Dendritic cell treated with granulocyte-macrophage colony-stimulating factor and Interleukin-4, amounts not matched to agents 40 ng/mL and 50 ng/mL, for 4 days (primary cell): Measurements from ENCODE around the gene ARL6IP6.

Experiments
- H3K27ac Mint-ChIP-seq: one replicate; pipeline ENCODE4 v1.8.0; 2022; ENCODE audit warnings: mild to moderate bottlenecking, mixed read lengths
- H3K27me3 Mint-ChIP-seq: one replicate; pipeline ENCODE4 v1.8.0; 2022; ENCODE audit warnings: mild to moderate bottlenecking, mixed read lengths
- H3K36me3 Mint-ChIP-seq: one replicate; pipeline ENCODE4 v1.8.0; 2022; ENCODE audit warnings: low read depth, mixed read lengths
- H3K4me1 Mint-ChIP-seq: one replicate; pipeline ENCODE4 v1.8.0; 2022; ENCODE audit warnings: low read depth, mixed read lengths
- H3K4me3 Mint-ChIP-seq: one replicate; pipeline ENCODE4 v1.8.0; 2022; ENCODE audit warnings: mild to moderate bottlenecking, moderate library complexity, mixed read lengths
- H3K9me3 Mint-ChIP-seq: one replicate; pipeline ENCODE4 v1.8.0; 2022; ENCODE audit warnings: mixed read lengths
- intact Hi-C: fragments of 100-400 bp; cut with micrococcal nuclease; formaldehyde crosslinking; loops from one replicate; pipeline ENCODE4 v1.15.0; 2022

The ARL6IP6 gene

DNA sequence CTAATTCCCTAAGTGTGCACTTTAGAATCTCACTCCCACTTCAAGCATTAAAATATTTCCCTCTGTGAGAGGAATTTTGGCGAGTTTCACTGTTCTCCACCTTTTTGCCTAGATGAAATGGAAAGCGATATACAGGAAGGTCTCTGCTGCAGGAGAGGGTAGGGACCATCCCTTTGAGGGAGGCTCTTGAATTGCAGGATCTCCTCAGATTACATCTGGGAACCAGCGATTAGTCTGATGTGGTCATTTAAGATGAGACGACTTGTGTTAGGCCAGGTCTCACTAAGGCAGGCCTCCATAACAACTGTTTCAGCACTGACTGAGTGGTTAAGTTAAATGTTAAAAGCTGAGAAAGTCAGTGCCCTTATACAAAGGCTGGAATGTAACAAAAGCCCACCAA is 74.6 kb downstream of the ARL6IP6 start:
- Mint-ChIP-seq H3K27me3 (no peaks in the 10 kb centered on the region), H3K27ac (no peak overlapping the region)

DNA sequence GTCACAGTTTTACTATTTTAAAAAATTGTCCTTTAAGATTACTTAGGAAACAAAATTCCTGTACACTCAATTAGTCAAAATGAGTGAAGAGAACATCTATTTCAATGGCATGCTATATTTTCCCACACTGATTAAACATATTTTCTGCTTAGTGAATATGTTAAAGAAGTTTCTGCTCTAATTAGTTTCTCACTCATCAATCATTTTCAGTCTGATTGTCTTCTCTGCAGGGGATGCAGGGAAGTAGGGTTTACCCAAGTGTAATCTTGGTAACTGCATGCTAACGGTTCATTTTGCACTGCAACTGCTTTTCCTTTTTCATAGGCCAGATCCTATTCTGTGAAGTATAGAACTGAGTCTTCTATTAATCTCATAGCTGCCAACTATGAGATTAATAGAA is 78.5 kb downstream of the ARL6IP6 start:
- no peaks in the 10 kb centered on the region for H3K4me1 Mint-ChIP-seq
- H3K27me3 Mint-ChIP-seq = no peaks in the 10 kb centered on the region
- H3K27ac Mint-ChIP-seq = no peak overlapping the region
- H3K36me3 Mint-ChIP-seq = no peaks in the 10 kb centered on the region
- no peaks in the 10 kb centered on the region for H3K9me3 Mint-ChIP-seq
- intact Hi-C loops = no loop called here
- H3K4me3 Mint-ChIP-seq = no peak overlapping the region

More for the DNA sequence above, 74.6 kb downstream of the ARL6IP6 start:
- no peaks in the 10 kb centered on the region for H3K4me1 Mint-ChIP-seq
- H3K9me3 Mint-ChIP-seq = peaks cover 11% of the 10 kb centered on the region
- intact Hi-C loops = no loop called here
- no peaks in the 10 kb centered on the region for H3K36me3 Mint-ChIP-seq
- H3K4me3 Mint-ChIP-seq = no peak overlapping the region

DNA sequence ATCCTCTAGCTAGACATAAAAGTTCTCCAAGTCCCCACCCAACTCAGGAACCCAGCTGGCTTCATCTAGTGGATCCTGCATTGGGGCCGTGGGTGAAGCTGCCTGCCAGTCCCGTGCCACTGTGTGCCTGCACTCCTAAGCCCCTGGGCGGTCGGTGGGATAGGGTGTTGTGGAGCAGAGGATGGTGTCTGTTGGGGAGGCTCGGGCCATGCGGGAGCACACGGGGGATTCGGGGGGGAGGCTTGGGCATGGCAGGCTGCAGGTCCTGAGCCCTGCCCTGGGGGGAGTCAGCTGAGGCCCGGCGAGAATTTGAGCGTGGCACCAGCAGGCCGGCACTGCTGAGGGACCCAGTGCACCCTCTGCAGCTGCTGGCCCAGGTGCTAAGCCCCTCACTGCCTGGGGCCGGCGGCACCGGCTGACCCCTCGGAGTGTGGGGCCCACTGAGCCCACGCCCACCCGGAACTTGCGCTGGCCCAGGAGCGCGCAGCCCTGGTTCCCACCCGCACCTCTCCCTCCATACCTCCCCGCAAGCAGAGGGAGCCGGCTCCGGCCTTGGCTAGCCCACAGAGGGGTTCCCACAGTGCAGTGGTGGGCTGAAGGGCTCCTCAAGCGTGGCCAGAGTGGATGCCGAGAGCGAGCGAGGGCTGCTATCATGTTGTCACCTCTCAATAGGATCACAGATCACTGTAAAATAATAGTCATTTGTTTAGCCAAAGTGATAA is 86.4 kb downstream of the ARL6IP6 start:
- no peaks in the 10 kb centered on the region for H3K27me3 Mint-ChIP-seq
- H3K4me3 Mint-ChIP-seq = no peak overlapping the region
- no peaks in the 10 kb centered on the region for H3K36me3 Mint-ChIP-seq
- intact Hi-C loops = no loop called here
- no peaks in the 10 kb centered on the region for H3K9me3 Mint-ChIP-seq
- H3K4me1 Mint-ChIP-seq = no peaks in the 10 kb centered on the region
- no peak overlapping the region for H3K27ac Mint-ChIP-seq

DNA sequence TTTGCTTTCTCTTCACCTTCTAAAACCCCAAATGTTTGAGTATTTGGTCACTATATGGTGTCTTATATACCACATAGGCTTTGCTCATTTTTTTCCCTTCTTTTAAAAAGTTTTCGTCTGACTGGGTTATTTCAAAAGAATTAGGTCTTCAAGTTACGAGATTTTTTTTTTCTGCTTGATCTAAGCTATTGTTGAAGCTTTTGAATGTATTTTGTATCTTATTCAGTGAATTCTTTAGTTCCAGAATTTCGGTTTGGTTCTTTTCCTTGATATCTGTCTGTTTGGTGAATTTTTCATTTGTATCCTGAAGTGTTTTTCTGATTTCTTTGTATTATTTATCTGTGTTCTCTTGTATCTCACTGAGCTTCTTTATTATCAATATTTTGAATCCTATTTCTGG is 93.5 kb downstream of the ARL6IP6 start:
- no peaks in the 10 kb centered on the region for H3K4me1 Mint-ChIP-seq
- H3K27ac Mint-ChIP-seq = no peak overlapping the region
- no peaks in the 10 kb centered on the region for H3K36me3 Mint-ChIP-seq
- no peaks in the 10 kb centered on the region for H3K27me3 Mint-ChIP-seq
- peaks cover 20% of the 10 kb centered on the region for H3K9me3 Mint-ChIP-seq
- intact Hi-C loops = no loop called here
- H3K4me3 Mint-ChIP-seq = no peak overlapping the region
